Glutamatergic neuron (in vitro differentiated cells): ENCODE results near the gene RNF146. TPM values are rescaled to one million over a fixed set of nuclear protein-coding genes. Genes with fewer than 3 reads are reported as not detected.

Experiments
- DNase-seq: peaks from one replicate; pipeline ENCODE4 v3.0.0; 2022
- H3K27ac Mint-ChIP-seq: one replicate; pipeline ENCODE4 v1.8.0; 2020; ENCODE audit warnings: mild to moderate bottlenecking, mixed read lengths, inconsistent platforms; ENCODE audit not compliant: unreplicated experiment
- H3K27me3 Mint-ChIP-seq: one replicate; pipeline ENCODE4 v1.8.0; 2020; ENCODE audit warnings: mild to moderate bottlenecking, moderate library complexity, mixed read lengths, inconsistent platforms; ENCODE audit not compliant: unreplicated experiment
- H3K36me3 Mint-ChIP-seq: one replicate; pipeline ENCODE4 v1.8.0; 2020; ENCODE audit warnings: mild to moderate bottlenecking, mixed read lengths, inconsistent platforms; ENCODE audit not compliant: unreplicated experiment
- H3K4me1 Mint-ChIP-seq: one replicate; pipeline ENCODE4 v1.8.0; 2020; ENCODE audit warnings: mild to moderate bottlenecking, low read depth, mixed read lengths, inconsistent platforms; ENCODE audit not compliant: unreplicated experiment
- H3K4me3 Mint-ChIP-seq: one replicate; pipeline ENCODE4 v1.8.0; 2020; ENCODE audit warnings: mild to moderate bottlenecking, mixed read lengths, inconsistent platforms; ENCODE audit not compliant: unreplicated experiment
- H3K9me3 Mint-ChIP-seq: one replicate; pipeline ENCODE4 v1.8.0; 2020; ENCODE audit warnings: mild to moderate bottlenecking, moderate library complexity, mixed read lengths, inconsistent platforms; ENCODE audit not compliant: unreplicated experiment
- total RNA-seq: library from RNA; stranded (reverse); fragmentation: NEBNext Ultra II Directional; extraction: Animal tissue kit (Norgen Biotek cat#: 25700); gene quantifications from one replicate; pipeline ENCODE4 v1.2.1, GENCODE V29; 2021; ENCODE audit not compliant: unreplicated experiment
- TF ChIP-seq, protein P1 (sequence below): fragments of 200-600 bp; sonication (generic); IDR thresholded peaks from one replicate; pipeline ENCODE4 v1.5.0; 2021; ENCODE audit not compliant: partially characterized antibody, unreplicated experiment

RNF146 gene
- total RNA-seq, 1 donor from 2014 or later, result 71.1 TPM

DNA sequence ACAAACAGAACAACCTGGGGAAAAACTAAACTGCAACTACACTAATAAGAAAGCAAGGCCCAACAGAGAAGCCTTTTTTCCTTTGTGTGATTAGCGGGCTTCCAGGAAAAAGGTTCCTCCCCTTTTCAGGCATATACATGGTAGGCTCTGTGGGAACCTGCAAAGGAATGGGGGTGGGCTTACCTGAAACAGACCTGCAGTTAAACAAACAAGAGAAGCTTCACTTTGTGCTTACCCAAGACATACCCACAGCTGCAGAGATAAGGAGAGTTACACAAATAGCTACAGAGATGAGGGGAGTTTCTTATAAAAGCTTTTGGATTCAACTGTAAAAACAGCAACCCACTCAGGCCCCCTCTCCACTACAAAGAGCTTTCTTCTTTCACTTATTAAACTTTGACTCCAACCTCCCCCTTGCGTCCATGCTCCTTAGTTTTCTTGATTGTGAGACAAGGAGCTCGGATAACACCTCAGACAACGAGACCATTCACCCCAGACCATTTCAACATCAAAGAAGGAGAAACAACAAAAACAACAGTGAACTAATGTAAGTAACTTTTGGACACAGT lies 30.9 kb downstream of the RNF146 start:
- Mint-ChIP-seq H3K4me1 (peaks cover 10% of the 10 kb centered on the region), H3K9me3 (peaks cover 3% of the 10 kb centered on the region), H3K36me3 (no peaks in the 10 kb centered on the region), H3K4me3 (no peak overlapping the region), H3K27me3 (no peaks in the 10 kb centered on the region), H3K27ac (no peak overlapping the region)
- DNase-seq, result no peak
- TF ChIP-seq, protein P1, sequence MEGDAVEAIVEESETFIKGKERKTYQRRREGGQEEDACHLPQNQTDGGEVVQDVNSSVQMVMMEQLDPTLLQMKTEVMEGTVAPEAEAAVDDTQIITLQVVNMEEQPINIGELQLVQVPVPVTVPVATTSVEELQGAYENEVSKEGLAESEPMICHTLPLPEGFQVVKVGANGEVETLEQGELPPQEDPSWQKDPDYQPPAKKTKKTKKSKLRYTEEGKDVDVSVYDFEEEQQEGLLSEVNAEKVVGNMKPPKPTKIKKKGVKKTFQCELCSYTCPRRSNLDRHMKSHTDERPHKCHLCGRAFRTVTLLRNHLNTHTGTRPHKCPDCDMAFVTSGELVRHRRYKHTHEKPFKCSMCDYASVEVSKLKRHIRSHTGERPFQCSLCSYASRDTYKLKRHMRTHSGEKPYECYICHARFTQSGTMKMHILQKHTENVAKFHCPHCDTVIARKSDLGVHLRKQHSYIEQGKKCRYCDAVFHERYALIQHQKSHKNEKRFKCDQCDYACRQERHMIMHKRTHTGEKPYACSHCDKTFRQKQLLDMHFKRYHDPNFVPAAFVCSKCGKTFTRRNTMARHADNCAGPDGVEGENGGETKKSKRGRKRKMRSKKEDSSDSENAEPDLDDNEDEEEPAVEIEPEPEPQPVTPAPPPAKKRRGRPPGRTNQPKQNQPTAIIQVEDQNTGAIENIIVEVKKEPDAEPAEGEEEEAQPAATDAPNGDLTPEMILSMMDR, result no peak

DNA sequence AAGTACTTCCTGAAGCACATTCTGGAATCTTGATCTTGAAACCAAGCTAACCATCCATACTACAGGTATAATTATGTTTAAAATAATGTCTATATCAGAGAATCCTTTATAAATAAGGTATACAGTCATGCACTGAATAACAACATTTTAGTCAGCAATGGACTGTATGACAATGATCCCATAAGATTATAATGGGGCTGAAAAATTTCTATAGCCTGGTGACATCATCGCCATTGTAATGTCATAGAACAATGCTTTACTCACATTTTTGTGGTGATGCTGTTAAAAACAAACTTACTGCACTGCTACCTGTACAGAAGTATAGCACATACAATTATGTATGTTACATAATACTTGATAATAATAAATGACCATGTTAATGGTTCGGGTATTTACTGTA lies 31.8 kb downstream of the RNF146 start:
- H3K4me1 Mint-ChIP-seq, result peaks cover 10% of the 10 kb centered on the region
- H3K27ac Mint-ChIP-seq, result no peak overlapping the region
- no peak overlapping the region for H3K4me3 Mint-ChIP-seq
- TF ChIP-seq, protein P1, result no peak
- H3K9me3 Mint-ChIP-seq, result peaks cover 3% of the 10 kb centered on the region
- no peaks in the 10 kb centered on the region for H3K27me3 Mint-ChIP-seq
- no peaks in the 10 kb centered on the region for H3K36me3 Mint-ChIP-seq
- no peak for DNase-seq

DNA sequence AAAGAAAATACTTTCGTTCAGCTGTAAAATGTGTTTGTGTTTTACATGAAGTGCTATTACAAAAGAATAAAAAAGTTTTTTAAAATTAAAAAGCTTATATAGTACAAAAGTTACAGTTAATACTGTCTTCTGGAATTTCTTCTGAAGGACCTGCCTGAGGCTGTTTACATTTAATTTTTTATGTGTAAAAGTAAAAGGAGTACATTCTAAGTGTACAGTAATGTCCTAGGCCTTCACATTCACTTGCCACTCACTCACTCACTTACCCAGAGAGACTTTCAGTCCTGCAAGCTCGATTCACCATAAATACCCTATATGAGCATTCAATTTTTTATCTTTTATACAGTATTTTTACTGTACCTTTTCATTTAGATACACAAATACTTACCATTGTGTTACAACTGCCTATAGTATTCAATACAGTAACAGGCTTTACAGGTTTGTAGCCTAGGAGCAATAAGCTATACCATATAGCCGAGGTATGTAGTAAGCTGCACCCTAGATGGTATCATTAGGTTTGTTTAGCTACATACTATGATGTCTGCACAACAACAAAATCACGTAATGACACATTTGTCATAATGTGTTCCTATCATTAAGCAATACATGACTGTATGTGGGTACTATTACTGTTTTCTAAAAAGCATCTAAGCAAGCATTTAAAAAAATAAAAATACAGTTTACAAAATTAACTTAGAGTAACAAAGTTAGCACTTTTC lies 33.0 kb downstream of the RNF146 start:
- no peaks in the 10 kb centered on the region for H3K27me3 Mint-ChIP-seq
- peaks cover 3% of the 10 kb centered on the region for H3K9me3 Mint-ChIP-seq
- no peak for DNase-seq
- TF ChIP-seq, protein P1, result no peak
- H3K27ac Mint-ChIP-seq, result no peak overlapping the region
- H3K36me3 Mint-ChIP-seq, result no peaks in the 10 kb centered on the region
- no peak overlapping the region for H3K4me3 Mint-ChIP-seq
- peaks cover 10% of the 10 kb centered on the region for H3K4me1 Mint-ChIP-seq

DNA sequence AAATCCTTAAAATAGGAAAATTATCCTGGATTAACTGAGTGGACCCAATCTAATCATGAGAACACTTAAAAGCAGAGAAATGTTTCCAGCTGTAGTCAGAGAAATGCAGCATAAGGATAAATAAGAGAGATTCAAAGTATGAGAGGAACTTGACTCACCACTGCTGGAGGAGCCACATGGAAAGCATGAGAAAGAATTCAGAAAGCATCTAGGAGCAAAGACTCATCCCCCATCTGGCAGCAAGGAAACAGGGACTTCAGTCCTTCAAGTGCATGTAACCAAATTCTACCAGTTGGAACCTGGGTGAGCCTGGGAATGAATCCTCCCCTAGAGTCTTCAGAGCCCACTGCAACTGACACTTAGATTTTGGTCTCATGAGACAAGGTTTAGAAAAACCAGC lies 33.7 kb downstream of the RNF146 start:
- Mint-ChIP-seq H3K27ac (no peak overlapping the region), H3K9me3 (peaks cover 3% of the 10 kb centered on the region), H3K4me1 (peaks cover 10% of the 10 kb centered on the region), H3K4me3 (peak overlapping the region; percentile 7), H3K27me3 (no peaks in the 10 kb centered on the region), H3K36me3 (no peaks in the 10 kb centered on the region)
- TF ChIP-seq, protein P1, result no peak
- DNase-seq, result peak; percentile 26

DNA sequence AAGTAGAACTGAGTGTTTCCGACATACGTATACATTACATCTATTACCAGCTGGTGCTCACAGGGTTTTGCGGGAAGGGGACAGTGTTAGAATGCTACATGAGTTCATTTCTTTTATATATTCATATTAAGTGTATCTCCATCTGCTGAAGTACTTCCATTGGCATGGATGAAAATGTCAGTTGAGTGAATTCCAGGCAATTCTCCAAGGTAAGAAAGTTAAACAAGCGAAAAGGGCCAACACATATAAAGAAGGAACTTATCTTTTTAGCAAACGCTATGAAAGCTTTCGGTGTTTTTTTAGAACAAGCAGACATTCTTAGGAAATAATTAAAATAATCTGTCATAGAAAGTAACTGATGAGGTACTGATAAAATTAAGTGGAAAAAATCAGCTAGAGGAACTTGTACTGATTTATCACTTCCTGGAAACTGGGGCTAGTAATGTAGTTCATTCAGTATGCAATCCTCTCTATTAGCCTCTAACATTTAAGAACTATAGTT lies 34.6 kb downstream of the RNF146 start:
- no peak for DNase-seq
- H3K27me3 Mint-ChIP-seq, result no peaks in the 10 kb centered on the region
- H3K4me3 Mint-ChIP-seq, result peak overlapping the region; percentile 56
- peaks cover 10% of the 10 kb centered on the region for H3K4me1 Mint-ChIP-seq
- TF ChIP-seq, protein P1, result no peak
- H3K27ac Mint-ChIP-seq, result no peak overlapping the region
- peaks cover 3% of the 10 kb centered on the region for H3K9me3 Mint-ChIP-seq
- H3K36me3 Mint-ChIP-seq, result peaks cover under 1% of the 10 kb centered on the region
